ENCODE data around the gene POLR1G.

POLR1G gene

GRCh38 chr19:45444318-45445041 lies 38.0 kb downstream of the POLR1G start:
- peak; percentile 19 for TF ChIP-seq CTCF (conservative IDR thresholded peaks at IDR 0.05)
- TF ChIP-seq ZFX (IDR thresholded peaks at IDR 0.05), result 0 out of 2 replicates have a peak, but pooled peaks have one; percentile 16
- H3K27ac ChIP-seq, result peak overlapping the region; percentile 87

- TF ChIP-seq CTCF (conservative IDR thresholded peaks at IDR 0.05) (no peak), ZFX (IDR thresholded peaks at IDR 0.05) (no peak)
- no peak overlapping the region for H3K27ac ChIP-seq
These were observed 38.7 kb downstream of the POLR1G start for GRCh38 chr19:45445139-45445538.

GRCh38 chr19:45446295-45446694 lies 39.9 kb downstream of the POLR1G start:
- TF ChIP-seq CTCF (conservative IDR thresholded peaks at IDR 0.05), result peak; percentile 30
- TF ChIP-seq ZFX (IDR thresholded peaks at IDR 0.05), result no peak
- H3K27ac ChIP-seq, result no peak overlapping the region

GRCh38 chr19:45446944-45447343 lies 40.5 kb downstream of the POLR1G start:
- H3K27ac ChIP-seq, result no peak overlapping the region
- TF ChIP-seq CTCF (conservative IDR thresholded peaks at IDR 0.05), result no peak
- no peak for TF ChIP-seq ZFX (IDR thresholded peaks at IDR 0.05)

GRCh38 chr19:45448425-45448756 lies 41.9 kb downstream of the POLR1G start:
- H3K27ac ChIP-seq, result no peak overlapping the region
- TF ChIP-seq ZFX (IDR thresholded peaks at IDR 0.05) (no peak), CTCF (conservative IDR thresholded peaks at IDR 0.05) (no peak)

- no peak overlapping the region for H3K27ac ChIP-seq
- TF ChIP-seq CTCF (conservative IDR thresholded peaks at IDR 0.05) (no peak), ZFX (IDR thresholded peaks at IDR 0.05) (no peak)
These were observed 42.4 kb downstream of the POLR1G start for GRCh38 chr19:45448887-45449299.

GRCh38 chr19:45450012-45450333 lies 43.5 kb downstream of the POLR1G start:
- H3K27ac ChIP-seq, result peak overlapping the region; percentile 91
- no peak for TF ChIP-seq ZFX (IDR thresholded peaks at IDR 0.05)
- TF ChIP-seq CTCF (conservative IDR thresholded peaks at IDR 0.05), result no peak

Data from C4-2B (cell line).